AG08395 (cell line): ENCODE measurements around the gene TUBA4B.

Experiments
- DNase-seq: peaks from one replicate; pipeline ENCODE4 v3.0.0; 2012; ENCODE audit warnings: mixed read lengths, low spot score

Gene TUBA4B

GRCh38 chr2:219252900-219253752 is at the start of gene TUBA4B:
Gene TUBA4B, plus strand, starts transcription at chr2:219253243. Its CDS starts 165 bp downstream, at chr2:219253408.
- DNase-seq: peak; percentile 31

- no peak for DNase-seq
These were observed 48.4 kb upstream of the TUBA4B start for GRCh38 chr2:219204425-219205164.

- no peak for DNase-seq
These were observed 47.9 kb upstream of the TUBA4B start for GRCh38 chr2:219205165-219205538.

- no peak for DNase-seq
These were observed 47.1 kb upstream of the TUBA4B start for GRCh38 chr2:219205981-219206327.

GRCh38 chr2:219206328-219207133 is 46.5 kb upstream of the TUBA4B start, which contains the start of gene ZFAND2B:
Gene ZFAND2B, plus strand, starts transcription at chr2:219206782. Its CDS starts 206 bp downstream, at chr2:219206988.
- peak; percentile 99 for DNase-seq

GRCh38 chr2:219207134-219207883 is 45.7 kb upstream of the TUBA4B start:
- no peak for DNase-seq

GRCh38 chr2:219207884-219208740 is 44.9 kb upstream of the TUBA4B start:
- peak; percentile 37 for DNase-seq

GRCh38 chr2:219209236-219210195 is 43.5 kb upstream of the TUBA4B start:
- no peak for DNase-seq

- DNase-seq: no peak
These were observed 42.7 kb upstream of the TUBA4B start for GRCh38 chr2:219210196-219210885.

- DNase-seq: no peak
These were observed 42.1 kb upstream of the TUBA4B start for GRCh38 chr2:219210886-219211362.

- DNase-seq: no peak
These were observed 40.0 kb upstream of the TUBA4B start for GRCh38 chr2:219213026-219213415.

GRCh38 chr2:219213486-219214071 is 39.5 kb upstream of the TUBA4B start:
- no peak for DNase-seq

- no peak for DNase-seq
These were observed 38.9 kb upstream of the TUBA4B start for GRCh38 chr2:219214141-219214540.

- no peak for DNase-seq
These were observed 38.3 kb upstream of the TUBA4B start for GRCh38 chr2:219214786-219215185.

- DNase-seq: no peak
These were observed 37.0 kb upstream of the TUBA4B start for GRCh38 chr2:219215871-219216534.

- no peak for DNase-seq
These were observed 36.5 kb upstream of the TUBA4B start for GRCh38 chr2:219216535-219216915.

GRCh38 chr2:219218217-219218731 is 34.8 kb upstream of the TUBA4B start:
- peak; percentile 71 for DNase-seq
